Epithelial cell of proximal tubule (primary cell): Measurements from ENCODE around the gene SYT6. TPM values are rescaled to one million over a fixed set of nuclear protein-coding genes. Genes with fewer than 3 reads are reported as not detected.

Source experiments
- DNase-seq: peaks from one replicate; pipeline ENCODE4 v3.0.0-alpha.2; 2011; ENCODE audit warnings: low read depth
- H3K4me3 ChIP-seq: 2 replicates; pipeline ENCODE4 v1.5.1; 2011; ENCODE audit warnings: low read depth, mild to moderate bottlenecking, low read length
- CTCF ChIP-seq: conservative IDR thresholded peaks from 2 replicates; pipeline ENCODE4 v1.5.1; 2012; ENCODE audit warnings: low read depth, mild to moderate bottlenecking, low read length
- total RNA-seq: library from RNA; depleted of rRNA; stranded (reverse); fragments of >200 nt; gene quantifications from 2 replicates; pipeline ENCODE4 v1.2.3, GENCODE V29; 2015

SYT6 gene
- not detected in 2 replicates for total RNA-seq

GRCh38 chr1:114153261-114154145, at the start of gene SYT6:
TSS of gene SYT6 (minus strand) at chr1:114153869. CDS start at chr1:114153772, 97 bp downstream.
- no peak for DNase-seq
- no peak for TF ChIP-seq CTCF
- no peak within 1 kb of the TSS for H3K4me3 ChIP-seq

GRCh38 chr1:114201486-114201885, 47.8 kb upstream of the SYT6 start:
- no peak overlapping the region for H3K4me3 ChIP-seq
- TF ChIP-seq CTCF, result no peak
- DNase-seq, result no peak

GRCh38 chr1:114199017-114199594, 45.4 kb upstream of the SYT6 start:
- DNase-seq, result no peak
- TF ChIP-seq CTCF, result no peak
- H3K4me3 ChIP-seq, result no peak overlapping the region

GRCh38 chr1:114196992-114197907, 43.6 kb upstream of the SYT6 start:
- TF ChIP-seq CTCF, result no peak
- no peak for DNase-seq
- H3K4me3 ChIP-seq, result no peak overlapping the region

- no peak for TF ChIP-seq CTCF
- no peak for DNase-seq
- H3K4me3 ChIP-seq, result no peak overlapping the region
Measured at GRCh38 chr1:114195819-114196218, 42.1 kb upstream of the SYT6 start.

- no peak for TF ChIP-seq CTCF
- no peak for DNase-seq
- no peak overlapping the region for H3K4me3 ChIP-seq
Measured at GRCh38 chr1:114192328-114192727, 38.7 kb upstream of the SYT6 start.
